K562 (cell line): ENCODE measurements around the gene WNT8A. TPM values are rescaled to one million over a fixed set of nuclear protein-coding genes. Genes with fewer than 3 reads are reported as not detected.

ENCODE experiments used
- ATAC-seq: fragments of 200-7000 bp; cut with Tn5 transposase; 3 replicates; pipeline ENCODE4 v1.9.1; 2020; ENCODE audit warnings: moderate library complexity
- BruUV-seq: library from RNA; stranded (reverse); fragments of 400-500 nt; replicated peaks from 2 replicates; lab custom pipeline; 2021; lab: Mats Ljungman, UMichigan
- CTCF ChIA-PET: fragments of 300-600 bp; formaldehyde crosslinking; extraction: SDS; loops from one replicate; lab custom pipeline; 2021; ENCODE audit warnings: low intra/inter-chr PET ratio; lab: Yijun Ruan, JAX
- POLR2A ChIA-PET: fragments of 300-600, 350-650 bp; sonication (Branson Sonifier 250); formaldehyde crosslinking; extraction: SDS; loops from one replicate; lab custom pipeline; 2021; ENCODE audit warnings: antibody characterized with exemption, inconsistent platforms; lab: Yijun Ruan, JAX
- DNase-seq, 4 experiments: peaks; one replicate each; pipeline versions ENCODE4 v3.0.0 to v3.0.0-alpha.2; 2011 to 2018; ENCODE audit warnings: low spot score in 3 of 4, mixed read lengths in 3 of 4; ENCODE audit errors: extremely low read depth in 1 of 4
- FAIRE-seq: peaks from 2 replicates; lab custom pipeline; 2011; peaks lifted over from hg19 to GRCh38; lab: Jason Lieb, UNC
- H2AFZ ChIP-seq: 2 replicates; pipeline ENCODE4 v1.6.0; 2011; ENCODE audit warnings: low read depth, low read length, control low read depth, inconsistent platforms
- H3K27ac ChIP-seq: fragments of 200-600 bp; 3 replicates; pipeline ENCODE4 v1.8.0; 2011; ENCODE audit warnings: low read depth, mild to moderate bottlenecking, control low read depth, inconsistent platforms, low read length, moderate library complexity, mixed read lengths; ENCODE audit errors: extremely low read depth
- H3K27me3 ChIP-seq, 2 experiments: fragments of 300-600 bp in 1 of 2; 2 replicates in 1 of 2; 3 replicates in 1 of 2; pipeline versions ENCODE4 v1.6.0 to v1.8.0; 2011; ENCODE audit warnings: inconsistent platforms in 2 of 2, low read length in 2 of 2, mild to moderate bottlenecking in 1 of 2, mixed read lengths in 1 of 2, moderate library complexity in 1 of 2; ENCODE audit not compliant: control insufficient read depth in 2 of 2, insufficient read depth in 2 of 2
- H3K36me3 ChIP-seq: fragments of 300-600 bp; 3 replicates; pipeline ENCODE4 v1.8.0; 2011; ENCODE audit warnings: mild to moderate bottlenecking, low read length, inconsistent platforms; ENCODE audit not compliant: control insufficient read depth, insufficient read depth
- H3K4me1 ChIP-seq, 2 experiments: fragments of 200-600 bp in 1 of 2; replicated peaks in 1 of 2; 2 replicates in 1 of 2; 3 replicates in 1 of 2; pipeline versions ENCODE4 v1.5.1 to v1.8.0; 2011; ENCODE audit warnings: inconsistent platforms in 2 of 2, low read length in 2 of 2, mild to moderate bottlenecking in 1 of 2, mixed read lengths in 1 of 2, moderate library complexity in 1 of 2; ENCODE audit not compliant: control insufficient read depth in 2 of 2, insufficient read depth in 2 of 2
- H3K4me2 ChIP-seq: 2 replicates; pipeline ENCODE4 v1.6.1; 2011; ENCODE audit warnings: low read length, control low read depth, inconsistent platforms, mixed read lengths; ENCODE audit not compliant: insufficient read depth
- H3K4me3 ChIP-seq: fragments of 200-600 bp; sonication (generic), shearing (Covaris generic); 2 replicates; pipeline ENCODE4 v1.5.1; 2016; ENCODE audit warnings: control low read depth, inconsistent platforms
- H3K79me2 ChIP-seq: fragments of 200-600 bp; 3 replicates; pipeline ENCODE4 v1.8.0; 2011; ENCODE audit warnings: low read length, inconsistent platforms; ENCODE audit not compliant: control insufficient read depth, insufficient read depth
- H3K9ac ChIP-seq, 2 experiments: 2 replicates each; pipeline versions ENCODE4 v1.6.0 to v1.6.1; 2011; ENCODE audit warnings: low read depth in 2 of 2, low read length in 2 of 2, control low read depth in 1 of 2, inconsistent platforms in 1 of 2, mild to moderate bottlenecking in 1 of 2, mixed read lengths in 1 of 2; ENCODE audit not compliant: insufficient read depth in 1 of 2
- H3K9me1 ChIP-seq: one replicate; pipeline ENCODE4 v1.6.0; 2011; ENCODE audit warnings: inconsistent platforms, mild to moderate bottlenecking, low read length, moderate library complexity; ENCODE audit not compliant: control insufficient read depth, insufficient read depth
- H3K9me3 ChIP-seq: replicated peaks from 2 replicates; pipeline ENCODE4 v1.5.1; 2011; ENCODE audit warnings: low read depth, low read length, inconsistent platforms; ENCODE audit not compliant: control insufficient read depth, insufficient read depth
- H4K20me1 ChIP-seq: replicated peaks from 2 replicates; pipeline ENCODE4 v1.6.1; 2011; ENCODE audit warnings: low read length, inconsistent platforms, mixed read lengths; ENCODE audit not compliant: control insufficient read depth, insufficient read depth
- HDAC8 ChIP-seq: fragments of 450-650 bp; IDR thresholded peaks from 2 replicates; pipeline ENCODE4 v1.6.1; 2016; ENCODE audit warnings: mild to moderate bottlenecking, missing genetic modification characterization, moderate library complexity, missing compliant biosample characterization
- NUFIP1 ChIP-seq: fragments of 450-650 bp; IDR thresholded peaks from 2 replicates; pipeline ENCODE4 v1.6.1; 2018; ENCODE audit not compliant: partially characterized antibody
- PML ChIP-seq: IDR thresholded peaks from 2 replicates; pipeline ENCODE4 v1.6.1; 2012; ENCODE audit warnings: low read length, inconsistent platforms
- PRMT5 ChIP-seq: sonication (generic); formaldehyde crosslinking; IDR thresholded peaks from 2 replicates; pipeline ENCODE4 v1.5.0; 2020; ENCODE audit warnings: missing genetic modification reagents
- SIN3A ChIP-seq, 2 experiments: fragments of 150-350 bp in 1 of 2; IDR thresholded peaks; 2 replicates each; pipeline ENCODE4 v1.6.1; 2011 to 2016; ENCODE audit warnings: borderline replicate concordance in 2 of 2, low read depth in 2 of 2, low read length in 2 of 2, mild to moderate bottlenecking in 2 of 2, moderate library complexity in 2 of 2; ENCODE audit not compliant: control insufficient read depth in 1 of 2
- SRSF9 ChIP-seq: fragments of 200-400 bp; formaldehyde crosslinking; IDR thresholded peaks from 2 replicates; pipeline ENCODE4 v1.6.1; 2017; ENCODE audit warnings: low read depth, low read length, borderline replicate concordance
- TOE1 ChIP-seq, 2 experiments: fragments of 450-650 bp in 1 of 2; sonication (generic) in 1 of 2; formaldehyde crosslinking in 1 of 2; IDR thresholded peaks; 2 replicates each; pipeline versions ENCODE4 v1.7.1 to v1.8.0; 2016 to 2022; ENCODE audit warnings: borderline replicate concordance in 2 of 2, mild to moderate bottlenecking in 2 of 2, antibody characterized with exemption in 1 of 2, inconsistent platforms in 1 of 2, low read depth in 1 of 2, missing genetic modification reagents in 1 of 2, moderate library complexity in 1 of 2
- USF2 ChIP-seq: sonication (generic); formaldehyde crosslinking; IDR thresholded peaks from 2 replicates; pipeline ENCODE4 v1.5.0; 2020; ENCODE audit warnings: missing genetic modification reagents
- ZBTB8A ChIP-seq: fragments of 450-650 bp; IDR thresholded peaks from 2 replicates; pipeline ENCODE4 v1.6.1; 2018; ENCODE audit warnings: mild to moderate bottlenecking, moderate library complexity; ENCODE audit not compliant: partially characterized antibody
- ZNF507 ChIP-seq: conservative IDR thresholded peaks from 2 replicates; pipeline ENCODE4 v1.6.1; 2017; ENCODE audit warnings: missing genetic modification characterization, missing compliant biosample characterization
- WGBS: fragments of 100-300 bp; shearing (Covaris generic); methylation state at CpG from one replicate; pipeline ENCODE4 v1.1.6; 2016; ENCODE audit warnings: low coverage, mixed read lengths; ENCODE audit not compliant: insufficient coverage; ENCODE audit errors: missing lambda C conversion rate; 5-methylcytosine and 5-hydroxymethylcytosine counted together
- in situ Hi-C: fragments of 300-500 bp; cut with MboI; formaldehyde crosslinking; loops from 4 replicates; pipeline ENCODE4 v1.15.0; 2018; ENCODE audit warnings: inconsistent platforms, mixed read lengths
- intact Hi-C: fragments of 100-400 bp; cut with micrococcal nuclease; formaldehyde crosslinking; loops from 2 replicates; pipeline ENCODE4 v1.14.2; 2022
- polyA plus RNA-seq, 8 experiments: library from polyadenylated mRNA; depleted of rRNA in 4 of 8; stranded (reverse) in 5 of 8; unstranded in 3 of 8; fragments of >200 nt; fragmentation: Nextera tagmentation in 2 of 8; fragmentation: Illumina TruSeq in 1 of 8; extraction: Ambion mirVana in 2 of 8; extraction: Trizol in 1 of 8; gene quantifications; 2 replicates each; pipeline versions ENCODE4 v1.2.1 to v1.2.3, GENCODE V29; 2011 to 2014; ENCODE audit warnings: inconsistent platforms in 1 of 8, missing spikeins in 1 of 8
- total RNA-seq, 7 experiments: library from RNA; depleted of rRNA in 6 of 7; stranded (reverse); fragments of >200 nt in 6 of 7; fragmentation: Illumina TruSeq in 2 of 7; extraction: Trizol in 2 of 7; gene quantifications; 2 replicates each; pipeline versions ENCODE4 v1.2.1 to v1.2.3, GENCODE V29; 2011 to 2021; ENCODE audit warnings: low replicate concordance in 1 of 7

WNT8A gene
- total and polyA plus RNA-seq, 9 of the 15 experiments (the other 6 are each of a cell fraction or from before 2014, with no cell fraction given) = not detected

GRCh38 chr5:138095100-138095907, 11.5 kb downstream of the WNT8A start:
- no peaks in the 10 kb centered on the region for H3K9me1 ChIP-seq
- ChIA-PET CTCF (no interaction called here), POLR2A (no interaction called here)
- H3K9me3 ChIP-seq = no peaks in the 10 kb centered on the region
- no peaks in the 10 kb centered on the region for H3K36me3 ChIP-seq
- H3K9ac ChIP-seq = no peak overlapping the region
- H3K4me2 ChIP-seq = no peak overlapping the region
- H3K27me3 ChIP-seq = peaks cover 33 to 50% of the 10 kb centered on the region in 2 experiments
- H3K4me3 ChIP-seq = no peak overlapping the region
- ATAC-seq (no peak), DNase-seq (no peak)
- no peak overlapping the region for H2AFZ ChIP-seq
- H3K4me1 ChIP-seq = no peaks in the 10 kb centered on the region
- H3K27ac ChIP-seq = no peak overlapping the region
- 0% methylated on average over 4 of the region's 4 CpGs for WGBS
- intact Hi-C loops = no loop called here
- peaks cover 5% of the 10 kb centered on the region; the same call in 1 of the 2 replicates for H4K20me1 ChIP-seq
- no peak for TF ChIP-seq USF2 (CRISPR knock-in tag)
- TF ChIP-seq PML = no peak
- no peak for TF ChIP-seq SIN3A (IDR thresholded peaks at IDR 0.05; ENCODE audit: borderline replicate concordance in 2 of 2, control insufficient read depth in 1 of 2, low read depth in 2 of 2, low read length in 2 of 2)
- TF ChIP-seq SRSF9 = no peak
- TF ChIP-seq ZNF507 (tag) = no peak
- TF ChIP-seq NUFIP1 = no peak
- no peak for TF ChIP-seq ZBTB8A
- TF ChIP-seq TOE1 (IDR thresholded peaks at IDR 0.05; ENCODE audit: borderline replicate concordance) = no peak
- TF ChIP-seq TOE1 (CRISPR knock-in tag; IDR thresholded peaks at IDR 0.05; ENCODE audit: borderline replicate concordance, low read depth) = no peak
- no peak for TF ChIP-seq PRMT5 (CRISPR knock-in tag)
- TF ChIP-seq HDAC8 (tag) = no peak
- TF ChIP-seq, all 486 proteins: peak for 0
- no peaks in the 10 kb centered on the region for H3K79me2 ChIP-seq
- no TSS peak for BruUV-seq
- no peak for FAIRE-seq
- in situ Hi-C loops = no loop called here
